Progenitor cell of endocrine pancreas (in vitro differentiated cells): ENCODE data around the gene PIP5K1B. TPM values are rescaled to one million over a fixed set of nuclear protein-coding genes. Genes with fewer than 3 reads are reported as not detected.

ENCODE experiments used
- DNase-seq: peaks from one replicate; pipeline ENCODE4 v3.0.0; 2021; ENCODE audit warnings: low spot score; ENCODE audit not compliant: unreplicated experiment
- H3K27ac Mint-ChIP-seq: 2 replicates; pipeline ENCODE4 v1.8.0; 2021; ENCODE audit warnings: mild to moderate bottlenecking, moderate library complexity, mixed read lengths
- H3K27me3 Mint-ChIP-seq: 2 replicates; pipeline ENCODE4 v1.8.0; 2021; ENCODE audit warnings: mixed read lengths
- H3K36me3 Mint-ChIP-seq: 2 replicates; pipeline ENCODE4 v1.8.0; 2022; ENCODE audit warnings: mixed read lengths; ENCODE audit not compliant: insufficient read depth
- H3K4me1 Mint-ChIP-seq: 2 replicates; pipeline ENCODE4 v1.8.0; 2021; ENCODE audit warnings: low read depth, mixed read lengths
- H3K4me3 Mint-ChIP-seq: 2 replicates; pipeline ENCODE4 v1.8.0; 2021; ENCODE audit warnings: low read depth, mild to moderate bottlenecking, moderate library complexity, mixed read lengths
- H3K9me3 Mint-ChIP-seq: 2 replicates; pipeline ENCODE4 v1.8.0; 2021; ENCODE audit warnings: low read depth, mixed read lengths
- total RNA-seq: library from RNA; stranded (reverse); gene quantifications from 2 replicates; pipeline ENCODE4 v1.2.1, GENCODE V29; 2021
- TF ChIP-seq, protein P1 (sequence below): fragments of 200-600 bp; sonication (generic); IDR thresholded peaks from one replicate; pipeline ENCODE4 v1.5.0; 2021; ENCODE audit warnings: antibody characterized with exemption, mild to moderate bottlenecking; ENCODE audit not compliant: unreplicated experiment

PIP5K1B gene
- total RNA-seq, 1 donor from 2014 or later: 1.5 TPM

DNA sequence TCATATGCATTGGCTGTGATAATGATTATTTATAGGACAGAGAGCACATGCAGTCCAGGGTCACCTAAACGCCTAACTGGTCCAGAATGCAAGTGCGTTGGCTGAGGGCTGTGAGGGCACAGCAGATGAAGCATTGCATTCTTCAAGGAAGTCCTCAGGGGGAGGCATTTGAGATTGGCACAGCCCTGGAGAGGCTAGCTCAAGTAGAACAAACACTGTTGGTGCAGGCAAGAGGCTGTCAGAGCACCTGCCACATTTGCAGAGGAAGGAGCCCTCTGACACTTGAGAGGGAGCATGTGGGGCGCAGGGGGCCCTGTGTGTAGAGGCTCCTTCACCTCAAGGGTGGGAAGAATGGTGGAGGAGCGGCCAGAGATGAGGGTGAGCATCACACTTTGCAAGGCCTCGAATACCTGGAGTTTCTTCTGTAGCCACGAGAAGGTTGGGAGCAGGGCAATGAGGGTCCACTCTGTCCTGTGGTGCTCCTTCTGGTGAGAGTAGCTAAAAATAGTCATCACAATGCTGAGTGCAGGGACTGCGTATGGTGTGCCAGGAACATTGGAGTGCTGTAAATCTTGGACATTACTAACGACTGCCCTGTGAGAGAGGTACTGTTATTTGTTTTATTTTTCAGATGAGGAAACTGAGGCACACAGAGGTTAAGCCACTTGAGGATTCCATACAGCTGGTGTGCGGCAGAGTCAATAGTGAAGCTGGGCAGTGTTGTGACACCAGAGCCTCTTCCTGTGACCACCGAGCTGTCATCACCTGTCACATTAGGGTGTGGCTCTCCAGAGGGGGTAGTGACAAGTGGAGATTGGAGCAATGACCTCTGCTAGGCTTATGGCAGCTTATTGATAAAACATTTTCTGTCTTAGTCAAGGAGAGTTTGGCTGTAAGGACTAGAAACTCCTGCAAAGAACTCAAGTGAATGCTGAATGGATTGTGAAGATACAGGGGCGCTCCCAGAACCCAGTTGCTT lies 100.2 kb downstream of the PIP5K1B start:
- Mint-ChIP-seq H3K27me3 (no peaks in the 10 kb centered on the region), H3K4me3 (no peak overlapping the region), H3K36me3 (no peaks in the 10 kb centered on the region), H3K27ac (no peak overlapping the region), H3K9me3 (no peaks in the 10 kb centered on the region), H3K4me1 (peaks cover 4% of the 10 kb centered on the region)
- TF ChIP-seq, protein P1, sequence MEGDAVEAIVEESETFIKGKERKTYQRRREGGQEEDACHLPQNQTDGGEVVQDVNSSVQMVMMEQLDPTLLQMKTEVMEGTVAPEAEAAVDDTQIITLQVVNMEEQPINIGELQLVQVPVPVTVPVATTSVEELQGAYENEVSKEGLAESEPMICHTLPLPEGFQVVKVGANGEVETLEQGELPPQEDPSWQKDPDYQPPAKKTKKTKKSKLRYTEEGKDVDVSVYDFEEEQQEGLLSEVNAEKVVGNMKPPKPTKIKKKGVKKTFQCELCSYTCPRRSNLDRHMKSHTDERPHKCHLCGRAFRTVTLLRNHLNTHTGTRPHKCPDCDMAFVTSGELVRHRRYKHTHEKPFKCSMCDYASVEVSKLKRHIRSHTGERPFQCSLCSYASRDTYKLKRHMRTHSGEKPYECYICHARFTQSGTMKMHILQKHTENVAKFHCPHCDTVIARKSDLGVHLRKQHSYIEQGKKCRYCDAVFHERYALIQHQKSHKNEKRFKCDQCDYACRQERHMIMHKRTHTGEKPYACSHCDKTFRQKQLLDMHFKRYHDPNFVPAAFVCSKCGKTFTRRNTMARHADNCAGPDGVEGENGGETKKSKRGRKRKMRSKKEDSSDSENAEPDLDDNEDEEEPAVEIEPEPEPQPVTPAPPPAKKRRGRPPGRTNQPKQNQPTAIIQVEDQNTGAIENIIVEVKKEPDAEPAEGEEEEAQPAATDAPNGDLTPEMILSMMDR: no peak
- no peak for DNase-seq

DNA sequence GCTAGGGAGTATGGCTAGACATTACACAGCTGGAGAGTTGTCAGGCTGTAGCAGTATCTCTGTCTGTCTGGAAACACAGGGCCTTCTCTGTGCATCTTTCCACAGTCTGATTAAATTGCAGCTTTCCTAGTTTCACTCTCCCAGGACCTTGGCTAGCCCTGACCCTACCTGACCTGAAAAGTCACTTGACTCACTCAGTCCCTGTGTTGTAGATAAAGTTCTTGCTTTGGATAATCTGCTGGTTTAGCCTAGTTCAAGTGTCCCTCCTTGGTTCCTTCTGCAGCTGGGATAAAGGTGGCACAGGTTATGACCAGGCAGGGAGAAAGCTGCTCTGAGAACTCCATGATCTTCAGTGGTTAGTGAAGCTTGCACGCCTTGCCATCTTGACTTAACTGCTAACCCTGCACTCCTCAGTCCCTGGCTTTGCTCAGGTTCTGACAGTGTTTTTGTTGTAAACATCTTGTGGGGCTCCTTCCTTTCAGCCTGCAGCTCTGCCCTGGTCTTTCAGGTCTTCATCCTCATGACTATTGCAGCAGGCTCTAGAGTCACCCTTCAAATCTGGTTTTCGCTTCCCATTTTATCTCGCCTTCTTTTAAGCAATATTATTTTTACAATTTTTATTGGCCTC lies 101.0 kb downstream of the PIP5K1B start:
- no peak for DNase-seq
- Mint-ChIP-seq H3K27me3 (no peaks in the 10 kb centered on the region), H3K36me3 (no peaks in the 10 kb centered on the region), H3K4me3 (no peak overlapping the region), H3K27ac (no peak overlapping the region), H3K4me1 (peaks cover 4% of the 10 kb centered on the region), H3K9me3 (no peaks in the 10 kb centered on the region)
- TF ChIP-seq, protein P1: no peak

GRCh38 chr9:68808338-68808890 lies 103.4 kb downstream of the PIP5K1B start:
- peaks cover 4% of the 10 kb centered on the region for H3K4me1 Mint-ChIP-seq
- H3K27ac Mint-ChIP-seq: no peak overlapping the region
- no peak overlapping the region for H3K4me3 Mint-ChIP-seq
- no peak for DNase-seq
- TF ChIP-seq, protein P1: no peak
- no peaks in the 10 kb centered on the region for H3K36me3 Mint-ChIP-seq
- no peaks in the 10 kb centered on the region for H3K27me3 Mint-ChIP-seq
- H3K9me3 Mint-ChIP-seq: no peaks in the 10 kb centered on the region

- no peak overlapping the region for H3K4me3 Mint-ChIP-seq
Measured at GRCh38 chr9:68817079-68817875, 112.2 kb downstream of the PIP5K1B start.

More at GRCh38 chr9:68817079-68817875, 112.2 kb downstream of the PIP5K1B start:
- H3K27ac Mint-ChIP-seq: no peak overlapping the region
- peaks cover 2% of the 10 kb centered on the region for H3K9me3 Mint-ChIP-seq
- no peaks in the 10 kb centered on the region for H3K27me3 Mint-ChIP-seq
- H3K36me3 Mint-ChIP-seq: no peaks in the 10 kb centered on the region
- DNase-seq: no peak
- peaks cover 7% of the 10 kb centered on the region for H3K4me1 Mint-ChIP-seq
- TF ChIP-seq, protein P1: no peak
